ENCODE results near the gene HBS1L.

GRCh38 chr6:135013211-135013610 is 41.4 kb downstream of the HBS1L start:
- no peak for TF ChIP-seq CTCF (IDR thresholded peaks at IDR 0.05; ENCODE audit: poor library complexity, severe bottlenecking)
- no peak for TF ChIP-seq EP300 (conservative IDR thresholded peaks at IDR 0.05; ENCODE audit: poor library complexity, severe bottlenecking)
- TF ChIP-seq REST (IDR thresholded peaks at IDR 0.05; ENCODE audit: borderline replicate concordance) = no peak
- TF ChIP-seq POLR2AphosphoS5 (IDR thresholded peaks at IDR 0.05) = no peak
- no peak for TF ChIP-seq RAD21 (conservative IDR thresholded peaks at IDR 0.05)
- no peak for TF ChIP-seq TAF1 (IDR thresholded peaks at IDR 0.05; ENCODE audit: low read depth)
